ENCODE data around the gene AHRR. TPM values are rescaled to one million over a fixed set of nuclear protein-coding genes. Genes with fewer than 3 reads are reported as not detected.

AHRR gene
- total and polyA plus RNA-seq, 2 experiments from 2014 or later, result 0.27 to 1.8 TPM

DNA sequence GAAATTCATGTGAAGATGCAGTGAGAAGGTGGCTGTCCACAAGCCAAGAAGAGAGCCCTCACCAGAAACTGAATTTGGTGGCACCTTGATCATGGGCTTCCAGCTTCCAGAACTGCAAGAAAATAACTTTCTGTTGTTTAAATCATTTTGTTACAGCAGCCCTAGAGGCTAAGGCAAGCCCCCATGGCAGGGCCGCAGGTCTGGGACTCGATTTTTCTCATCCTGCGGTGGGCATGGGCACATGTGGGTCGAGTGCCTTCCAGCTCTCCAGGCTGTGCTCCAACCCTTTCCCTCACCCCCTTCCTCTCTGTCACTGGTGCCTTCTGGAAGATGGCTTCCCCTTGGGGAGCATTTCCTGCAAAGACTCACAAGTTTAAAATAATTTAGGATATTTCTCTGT, 40.7 kb downstream of the AHRR start:
- TF ChIP-seq, protein P1, sequence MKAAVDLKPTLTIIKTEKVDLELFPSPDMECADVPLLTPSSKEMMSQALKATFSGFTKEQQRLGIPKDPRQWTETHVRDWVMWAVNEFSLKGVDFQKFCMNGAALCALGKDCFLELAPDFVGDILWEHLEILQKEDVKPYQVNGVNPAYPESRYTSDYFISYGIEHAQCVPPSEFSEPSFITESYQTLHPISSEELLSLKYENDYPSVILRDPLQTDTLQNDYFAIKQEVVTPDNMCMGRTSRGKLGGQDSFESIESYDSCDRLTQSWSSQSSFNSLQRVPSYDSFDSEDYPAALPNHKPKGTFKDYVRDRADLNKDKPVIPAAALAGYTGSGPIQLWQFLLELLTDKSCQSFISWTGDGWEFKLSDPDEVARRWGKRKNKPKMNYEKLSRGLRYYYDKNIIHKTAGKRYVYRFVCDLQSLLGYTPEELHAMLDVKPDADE (IDR thresholded peaks at IDR 0.05), result no peak
- TF ChIP-seq, protein P2, sequence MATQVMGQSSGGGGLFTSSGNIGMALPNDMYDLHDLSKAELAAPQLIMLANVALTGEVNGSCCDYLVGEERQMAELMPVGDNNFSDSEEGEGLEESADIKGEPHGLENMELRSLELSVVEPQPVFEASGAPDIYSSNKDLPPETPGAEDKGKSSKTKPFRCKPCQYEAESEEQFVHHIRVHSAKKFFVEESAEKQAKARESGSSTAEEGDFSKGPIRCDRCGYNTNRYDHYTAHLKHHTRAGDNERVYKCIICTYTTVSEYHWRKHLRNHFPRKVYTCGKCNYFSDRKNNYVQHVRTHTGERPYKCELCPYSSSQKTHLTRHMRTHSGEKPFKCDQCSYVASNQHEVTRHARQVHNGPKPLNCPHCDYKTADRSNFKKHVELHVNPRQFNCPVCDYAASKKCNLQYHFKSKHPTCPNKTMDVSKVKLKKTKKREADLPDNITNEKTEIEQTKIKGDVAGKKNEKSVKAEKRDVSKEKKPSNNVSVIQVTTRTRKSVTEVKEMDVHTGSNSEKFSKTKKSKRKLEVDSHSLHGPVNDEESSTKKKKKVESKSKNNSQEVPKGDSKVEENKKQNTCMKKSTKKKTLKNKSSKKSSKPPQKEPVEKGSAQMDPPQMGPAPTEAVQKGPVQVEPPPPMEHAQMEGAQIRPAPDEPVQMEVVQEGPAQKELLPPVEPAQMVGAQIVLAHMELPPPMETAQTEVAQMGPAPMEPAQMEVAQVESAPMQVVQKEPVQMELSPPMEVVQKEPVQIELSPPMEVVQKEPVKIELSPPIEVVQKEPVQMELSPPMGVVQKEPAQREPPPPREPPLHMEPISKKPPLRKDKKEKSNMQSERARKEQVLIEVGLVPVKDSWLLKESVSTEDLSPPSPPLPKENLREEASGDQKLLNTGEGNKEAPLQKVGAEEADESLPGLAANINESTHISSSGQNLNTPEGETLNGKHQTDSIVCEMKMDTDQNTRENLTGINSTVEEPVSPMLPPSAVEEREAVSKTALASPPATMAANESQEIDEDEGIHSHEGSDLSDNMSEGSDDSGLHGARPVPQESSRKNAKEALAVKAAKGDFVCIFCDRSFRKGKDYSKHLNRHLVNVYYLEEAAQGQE (IDR thresholded peaks at IDR 0.05; ENCODE audit: unreplicated experiment), result no peak
- TF ChIP-seq POLR2AphosphoS5 (IDR thresholded peaks at IDR 0.05; ENCODE audit: low read depth) (no peak), STAT1 (IDR thresholded peaks at IDR 0.05; ENCODE audit: unreplicated experiment) (no peak), CREB1 (CRISPR knock-in tag; IDR thresholded peaks at IDR 0.05; ENCODE audit: low read depth) (no peak)
- TF ChIP-seq, protein P3, sequence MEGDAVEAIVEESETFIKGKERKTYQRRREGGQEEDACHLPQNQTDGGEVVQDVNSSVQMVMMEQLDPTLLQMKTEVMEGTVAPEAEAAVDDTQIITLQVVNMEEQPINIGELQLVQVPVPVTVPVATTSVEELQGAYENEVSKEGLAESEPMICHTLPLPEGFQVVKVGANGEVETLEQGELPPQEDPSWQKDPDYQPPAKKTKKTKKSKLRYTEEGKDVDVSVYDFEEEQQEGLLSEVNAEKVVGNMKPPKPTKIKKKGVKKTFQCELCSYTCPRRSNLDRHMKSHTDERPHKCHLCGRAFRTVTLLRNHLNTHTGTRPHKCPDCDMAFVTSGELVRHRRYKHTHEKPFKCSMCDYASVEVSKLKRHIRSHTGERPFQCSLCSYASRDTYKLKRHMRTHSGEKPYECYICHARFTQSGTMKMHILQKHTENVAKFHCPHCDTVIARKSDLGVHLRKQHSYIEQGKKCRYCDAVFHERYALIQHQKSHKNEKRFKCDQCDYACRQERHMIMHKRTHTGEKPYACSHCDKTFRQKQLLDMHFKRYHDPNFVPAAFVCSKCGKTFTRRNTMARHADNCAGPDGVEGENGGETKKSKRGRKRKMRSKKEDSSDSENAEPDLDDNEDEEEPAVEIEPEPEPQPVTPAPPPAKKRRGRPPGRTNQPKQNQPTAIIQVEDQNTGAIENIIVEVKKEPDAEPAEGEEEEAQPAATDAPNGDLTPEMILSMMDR (conservative IDR thresholded peaks at IDR 0.05; ENCODE audit: low read depth in 2 of 2), result no peak
- Histone ChIP-seq H3K79me2 (replicated peaks; ENCODE audit: insufficient read depth) (no peaks in the 10 kb centered on the region), H4K20me1 (replicated peaks; ENCODE audit: insufficient read depth) (no peaks in the 10 kb centered on the region), H3K4me2 (no peak overlapping the region), H3K4me1 (ENCODE audit: insufficient read depth) (no peaks in the 10 kb centered on the region), H3K4me3 (no peak overlapping the region), H2AFZ (no peak overlapping the region), H3F3A (replicated peaks; ENCODE audit: low read depth) (no peaks in the 10 kb centered on the region), H3K36me3 (ENCODE audit: insufficient read depth) (no peaks in the 10 kb centered on the region), H3K27me3 (ENCODE audit: insufficient read depth) (no peaks in the 10 kb centered on the region), H3K27ac (ENCODE audit: low read depth) (no peak overlapping the region), H3K9me2 (ENCODE audit: insufficient read depth) (no peaks in the 10 kb centered on the region)
- H3K27ac Mint-ChIP-seq, result no peak overlapping the region
- no peaks in the 10 kb centered on the region; the same call in 2 of the 3 replicates for H3K4me1 Mint-ChIP-seq
- no peaks in the 10 kb centered on the region; the same call in 1 of the 3 replicates for H3K9me3 Mint-ChIP-seq
- peaks cover 3% of the 10 kb centered on the region for H3K27me3 Mint-ChIP-seq (ENCODE audit: insufficient read depth, low read depth, poor library complexity)
- DNase-seq (ENCODE audit: low spot score) (no peak), ATAC-seq (no peak)
- H3K4me3 Mint-ChIP-seq, result no peak overlapping the region
- H3K36me3 Mint-ChIP-seq (ENCODE audit: low read depth), result no peaks in the 10 kb centered on the region

DNA sequence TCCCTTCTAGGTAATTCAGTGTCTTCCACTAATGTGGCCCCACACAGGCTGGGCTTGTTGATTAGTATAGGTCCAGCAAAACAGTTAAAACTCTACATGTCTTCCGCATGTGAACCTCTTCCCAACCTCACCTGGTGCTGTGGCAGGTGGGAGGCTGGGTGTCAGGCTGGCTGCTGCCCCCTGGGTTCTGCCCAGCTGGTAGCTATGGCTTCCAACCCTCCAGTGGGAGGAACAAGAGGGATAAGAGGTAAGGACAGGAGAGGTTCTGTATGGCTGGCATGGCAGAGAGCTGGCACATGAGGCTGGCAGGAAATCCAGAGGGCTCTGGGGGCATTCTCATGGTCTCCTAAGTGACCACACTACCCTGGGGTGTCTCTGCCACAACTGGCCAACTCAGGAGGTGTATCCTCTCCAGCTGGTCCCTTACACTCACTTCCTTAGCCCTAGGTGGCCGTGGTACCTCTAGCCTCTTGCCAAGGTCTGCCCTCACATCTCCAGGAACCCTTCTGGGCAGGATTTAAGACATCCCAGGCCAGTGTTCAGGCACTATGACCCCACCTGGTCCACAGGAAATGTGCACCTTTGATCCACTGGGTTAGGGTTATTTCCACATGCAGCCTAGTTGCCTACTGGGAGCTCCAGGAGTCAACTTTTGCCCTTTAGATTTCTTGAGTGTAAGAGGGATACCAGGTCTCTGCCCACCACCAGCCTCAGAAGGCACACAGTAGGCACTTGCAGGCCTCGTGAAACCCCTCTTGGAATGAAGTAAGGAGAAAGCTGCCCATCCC, 41.7 kb downstream of the AHRR start:
- Histone ChIP-seq H2AFZ (no peak overlapping the region), H3K36me3 (ENCODE audit: insufficient read depth) (no peaks in the 10 kb centered on the region), H3K4me1 (ENCODE audit: insufficient read depth) (no peaks in the 10 kb centered on the region), H3K79me2 (replicated peaks; ENCODE audit: insufficient read depth) (no peaks in the 10 kb centered on the region), H3K27me3 (ENCODE audit: insufficient read depth) (no peaks in the 10 kb centered on the region), H3K27ac (ENCODE audit: low read depth) (no peak overlapping the region), H3K4me2 (no peak overlapping the region), H3F3A (replicated peaks; ENCODE audit: low read depth) (no peaks in the 10 kb centered on the region), H4K20me1 (replicated peaks; ENCODE audit: insufficient read depth) (no peaks in the 10 kb centered on the region), H3K4me3 (no peak overlapping the region), H3K9me2 (ENCODE audit: insufficient read depth) (no peaks in the 10 kb centered on the region)
- H3K36me3 Mint-ChIP-seq (ENCODE audit: low read depth), result no peaks in the 10 kb centered on the region
- no peaks in the 10 kb centered on the region; the same call in 1 of the 3 replicates for H3K9me3 Mint-ChIP-seq
- peaks cover 3% of the 10 kb centered on the region; the same call in 2 of the 3 replicates for H3K4me1 Mint-ChIP-seq
- H3K27me3 Mint-ChIP-seq (ENCODE audit: insufficient read depth, low read depth, poor library complexity), result peaks cover 3% of the 10 kb centered on the region
- H3K27ac Mint-ChIP-seq, result no peak overlapping the region
- no peak overlapping the region for H3K4me3 Mint-ChIP-seq
- ATAC-seq, result no peak
- no peak for DNase-seq (ENCODE audit: low spot score)
- TF ChIP-seq, protein P1 (IDR thresholded peaks at IDR 0.05), result no peak
